HCT116 (cell line): ENCODE measurements around the gene LRP1B. TPM values are rescaled to one million over a fixed set of nuclear protein-coding genes. Genes with fewer than 3 reads are reported as not detected.

ENCODE experiments used
- ATAC-seq: fragments of 200-7000 bp; cut with Tn5 transposase; 2 replicates; pipeline ENCODE4 v1.9.1; 2020; ENCODE audit warnings: mild to moderate bottlenecking, moderate library complexity
- BruUV-seq: library from RNA; stranded (reverse); fragments of 400-500 nt; replicated peaks from 2 replicates; lab custom pipeline; 2021; lab: Mats Ljungman, UMichigan
- CTCF ChIA-PET: fragments of 300-600 bp; sonication (Branson Sonifier 250); formaldehyde crosslinking; loops from one replicate; lab custom pipeline; 2021; ENCODE audit warnings: antibody characterized with exemption; lab: Charles Lee
- POLR2A ChIA-PET: fragments of 300-600, 350-600 bp; sonication (Branson Sonifier 250); formaldehyde crosslinking; loops from one replicate; lab custom pipeline; 2021; ENCODE audit warnings: antibody characterized with exemption; lab: Charles Lee
- RAD21 ChIA-PET, 2 experiments: fragments of 300-600 bp; sonication (Branson Sonifier 250); formaldehyde crosslinking; loops; one replicate each; lab custom pipeline; 2023; ENCODE audit warnings: low total read pairs in 2 of 2; ENCODE audit not compliant: uncharacterized antibody in 2 of 2, unreplicated experiment in 2 of 2, low non-redundant PET in 1 of 2; lab: Charles Lee
- DNase-seq: peaks from one replicate; pipeline ENCODE4 v3.0.0-alpha.2; 2010; ENCODE audit warnings: low read depth, low spot score
- H2AFZ ChIP-seq: fragments of 200-600 bp; shearing (Covaris generic), sonication (generic); 2 replicates; pipeline ENCODE4 v1.6.1; 2017; ENCODE audit warnings: low read depth, mixed run types, mixed read lengths, antibody characterized with exemption, low read length; ENCODE audit not compliant: poor library complexity, severe bottlenecking
- H3K27ac ChIP-seq: 2 replicates; pipeline ENCODE4 v1.5.1; 2012; ENCODE audit warnings: low read depth, low read length
- H3K27me3 ChIP-seq: fragments of 200-600 bp; sonication (generic); 2 replicates; pipeline ENCODE4 v1.6.1; 2016; ENCODE audit warnings: mixed run types, low read length, mixed read lengths; ENCODE audit not compliant: insufficient read depth
- H3K36me3 ChIP-seq, 2 experiments: fragments of 200-500 bp in 1 of 2; fragments of 200-600 bp in 1 of 2; sonication (Bioruptor generic) in 1 of 2; sonication (generic) in 1 of 2; 2 replicates each; pipeline versions ENCODE4 v1.5.1 to v1.6.1; 2014 to 2016; ENCODE audit warnings: low read length in 2 of 2, inconsistent platforms in 1 of 2, mixed read lengths in 1 of 2, mixed run types in 1 of 2; ENCODE audit not compliant: insufficient read depth in 2 of 2, control insufficient read depth in 1 of 2
- H3K4me1 ChIP-seq, 2 experiments: fragments of 200-600 bp in 1 of 2; sonication (generic) in 1 of 2; 2 replicates each; pipeline versions ENCODE4 v1.5.1 to v1.6.1; 2012 to 2017; ENCODE audit warnings: low read length in 2 of 2, inconsistent platforms in 1 of 2, mild to moderate bottlenecking in 1 of 2, mixed read lengths in 1 of 2, mixed run types in 1 of 2, moderate library complexity in 1 of 2; ENCODE audit not compliant: insufficient read depth in 2 of 2, control insufficient read depth in 1 of 2
- H3K4me2 ChIP-seq: fragments of 200-600 bp; sonication (generic); 2 replicates; pipeline ENCODE4 v1.6.1; 2017; ENCODE audit warnings: mixed run types, low read length, mixed read lengths
- H3K4me3 ChIP-seq, 2 experiments: fragments of 200-600 bp in 1 of 2; sonication (generic) in 1 of 2; replicated peaks in 1 of 2; 2 replicates each; pipeline ENCODE4 v1.5.1; 2011 to 2016; ENCODE audit warnings: low read length in 2 of 2, control low read depth in 1 of 2, low read depth in 1 of 2, mild to moderate bottlenecking in 1 of 2, mixed read lengths in 1 of 2, mixed run types in 1 of 2
- H3K79me2 ChIP-seq: fragments of 200-600 bp; sonication (generic); 2 replicates; pipeline ENCODE4 v1.6.1; 2017; ENCODE audit warnings: mild to moderate bottlenecking, mixed run types, low read length, moderate library complexity, mixed read lengths; ENCODE audit not compliant: insufficient read depth
- H3K9ac ChIP-seq: fragments of 200-600 bp; sonication (generic); 2 replicates; pipeline ENCODE4 v1.6.1; 2016; ENCODE audit warnings: low read length, mixed read lengths
- H3K9me2 ChIP-seq: fragments of 200-600 bp; sonication (generic), shearing (Covaris generic); 2 replicates; pipeline ENCODE4 v1.6.1; 2017; ENCODE audit warnings: mixed run types, mild to moderate bottlenecking, moderate library complexity; ENCODE audit not compliant: insufficient read depth
- H3K9me3 ChIP-seq, 2 experiments: fragments of 200-500 bp in 1 of 2; fragments of 200-600 bp in 1 of 2; sonication (Bioruptor generic) in 1 of 2; sonication (generic) in 1 of 2; 2 replicates each; pipeline ENCODE4 v1.6.1; 2014 to 2017; ENCODE audit warnings: low read length in 2 of 2, mixed read lengths in 2 of 2, inconsistent platforms in 1 of 2, low read depth in 1 of 2, mild to moderate bottlenecking in 1 of 2, mixed run types in 1 of 2, moderate library complexity in 1 of 2; ENCODE audit not compliant: control insufficient read depth in 1 of 2, insufficient read depth in 1 of 2
- H4K20me1 ChIP-seq: fragments of 200-600 bp; sonication (generic), shearing (Covaris generic); 2 replicates; pipeline ENCODE4 v1.6.1; 2017; ENCODE audit warnings: mixed run types, mild to moderate bottlenecking, moderate library complexity; ENCODE audit not compliant: insufficient read depth
- ATF3 ChIP-seq: IDR thresholded peaks from 2 replicates; pipeline ENCODE4 v1.6.1; 2012
- CBX3 ChIP-seq: IDR thresholded peaks from 2 replicates; pipeline ENCODE4 v1.6.1; 2012; ENCODE audit warnings: low read depth
- CEBPB ChIP-seq: IDR thresholded peaks from 2 replicates; pipeline ENCODE4 v1.6.1; 2012; ENCODE audit warnings: low read depth
- EGR1 ChIP-seq: IDR thresholded peaks from 2 replicates; pipeline ENCODE4 v1.6.1; 2012; ENCODE audit warnings: low read depth
- EZH2 ChIP-seq: fragments of 200-600 bp; sonication (generic); IDR thresholded peaks from 2 replicates; pipeline ENCODE4 v1.6.1; 2017; ENCODE audit warnings: antibody characterized with exemption, mixed run types
- EZH2phosphoT487 ChIP-seq: fragments of 200-600 bp; IDR thresholded peaks from 2 replicates; pipeline ENCODE4 v1.6.1; 2018; ENCODE audit warnings: antibody characterized with exemption, borderline replicate concordance
- JUND ChIP-seq: IDR thresholded peaks from 2 replicates; pipeline ENCODE4 v1.6.1; 2012
- MAX ChIP-seq: IDR thresholded peaks from 2 replicates; pipeline ENCODE4 v1.6.1; 2012
- POLR2A ChIP-seq: IDR thresholded peaks from 2 replicates; pipeline ENCODE4 v1.7.0; 2011; ENCODE audit warnings: borderline replicate concordance; ENCODE audit not compliant: insufficient read depth, insufficient read length; ENCODE audit errors: extremely low read depth
- POLR2AphosphoS5 ChIP-seq: IDR thresholded peaks from 2 replicates; pipeline ENCODE4 v1.6.1; 2011; ENCODE audit warnings: mild to moderate bottlenecking, low read depth, low read length, moderate library complexity
- RAD21 ChIP-seq: IDR thresholded peaks from 2 replicates; pipeline ENCODE4 v1.6.1; 2012; ENCODE audit warnings: low read depth, mild to moderate bottlenecking
- REST ChIP-seq: IDR thresholded peaks from 2 replicates; pipeline ENCODE4 v1.6.1; 2012; ENCODE audit warnings: low read depth
- SIN3A ChIP-seq: IDR thresholded peaks from 2 replicates; pipeline ENCODE4 v1.6.1; 2012; ENCODE audit warnings: low read depth
- SP1 ChIP-seq: IDR thresholded peaks from 2 replicates; pipeline ENCODE4 v1.6.1; 2012; ENCODE audit warnings: low read depth
- SRF ChIP-seq: IDR thresholded peaks from 2 replicates; pipeline ENCODE4 v1.6.1; 2012; ENCODE audit warnings: low read depth
- TCF7L2 ChIP-seq: IDR thresholded peaks from 2 replicates; pipeline ENCODE4 v1.7.0; 2011; ENCODE audit warnings: borderline replicate concordance, inconsistent platforms; ENCODE audit not compliant: insufficient read depth, insufficient read length; ENCODE audit errors: extremely low read depth
- YY1 ChIP-seq: IDR thresholded peaks from 2 replicates; pipeline ENCODE4 v1.6.1; 2011; ENCODE audit warnings: low read length, low read depth, moderate library complexity, mild to moderate bottlenecking; ENCODE audit not compliant: insufficient replicate concordance; ENCODE audit errors: extremely low read depth
- ZFX ChIP-seq: fragments of 450-650 bp; IDR thresholded peaks from 2 replicates; pipeline ENCODE4 v1.6.1; 2017
- ZNF274 ChIP-seq: fragments of 200-500 bp; sonication (Bioruptor generic); IDR thresholded peaks from 2 replicates; pipeline ENCODE4 v1.6.1; 2014; ENCODE audit warnings: mild to moderate bottlenecking, low read depth, low read length, inconsistent platforms
- intact Hi-C: fragments of 100-400 bp; cut with micrococcal nuclease; formaldehyde crosslinking; loops from 2 replicates; pipeline ENCODE4 v1.10.0; 2022
- total RNA-seq: library from RNA; stranded (reverse); gene quantifications from one replicate; pipeline ENCODE4 v1.2.1, GENCODE V29; 2021; ENCODE audit not compliant: unreplicated experiment
- TF ChIP-seq, protein P1 (sequence below), 3 experiments: fragments of 200-600 bp in 1 of 3; sonication (generic) in 1 of 3; IDR thresholded peaks in 2 of 3; conservative IDR thresholded peaks in 1 of 3; 2 replicates each; pipeline ENCODE4 v1.5.1; 2012 to 2017; ENCODE audit warnings: low read depth in 2 of 3, low read length in 2 of 3, antibody characterized with exemption in 1 of 3, borderline replicate concordance in 1 of 3, control low read depth in 1 of 3, mild to moderate bottlenecking in 1 of 3, mixed read lengths in 1 of 3, mixed run types in 1 of 3, moderate library complexity in 1 of 3; ENCODE audit not compliant: insufficient read depth in 1 of 3

LRP1B gene
- total RNA-seq, 1 experiment from 2014 or later = 0.34 TPM

- Histone ChIP-seq H4K20me1 (no peaks in the 10 kb centered on the region), H3K36me3 (no peaks in the 10 kb centered on the region), H3K27me3 (no peaks in the 10 kb centered on the region), H3K4me2 (no peak overlapping the region), H2AFZ (no peak overlapping the region), H3K9me3 (no peaks in the 10 kb centered on the region), H3K4me3 (no peak overlapping the region), H3K9ac (no peak overlapping the region), H3K79me2 (no peaks in the 10 kb centered on the region), H3K4me1 (no peaks in the 10 kb centered on the region), H3K9me2 (no peaks in the 10 kb centered on the region), H3K27ac (no peak overlapping the region)
- ChIA-PET CTCF (no interaction called here), RAD21 (no interaction called here), POLR2A (no interaction called here)
- intact Hi-C loops = no loop called here
- no TSS peak for BruUV-seq
- DNase-seq (no peak), ATAC-seq (no peak)
- TF ChIP-seq POLR2AphosphoS5 (no peak), POLR2A (no peak), EZH2 (no peak), YY1 (no peak), ZNF274 (no peak), ATF3 (no peak), SP1 (no peak), SRF (no peak), CEBPB (no peak), SIN3A (no peak), RAD21 (no peak), TCF7L2 (no peak), EZH2phosphoT487 (no peak), CBX3 (no peak), JUND (no peak), ZFX (no peak), REST (no peak), EGR1 (no peak), MAX (no peak)
- TF ChIP-seq, protein P1, sequence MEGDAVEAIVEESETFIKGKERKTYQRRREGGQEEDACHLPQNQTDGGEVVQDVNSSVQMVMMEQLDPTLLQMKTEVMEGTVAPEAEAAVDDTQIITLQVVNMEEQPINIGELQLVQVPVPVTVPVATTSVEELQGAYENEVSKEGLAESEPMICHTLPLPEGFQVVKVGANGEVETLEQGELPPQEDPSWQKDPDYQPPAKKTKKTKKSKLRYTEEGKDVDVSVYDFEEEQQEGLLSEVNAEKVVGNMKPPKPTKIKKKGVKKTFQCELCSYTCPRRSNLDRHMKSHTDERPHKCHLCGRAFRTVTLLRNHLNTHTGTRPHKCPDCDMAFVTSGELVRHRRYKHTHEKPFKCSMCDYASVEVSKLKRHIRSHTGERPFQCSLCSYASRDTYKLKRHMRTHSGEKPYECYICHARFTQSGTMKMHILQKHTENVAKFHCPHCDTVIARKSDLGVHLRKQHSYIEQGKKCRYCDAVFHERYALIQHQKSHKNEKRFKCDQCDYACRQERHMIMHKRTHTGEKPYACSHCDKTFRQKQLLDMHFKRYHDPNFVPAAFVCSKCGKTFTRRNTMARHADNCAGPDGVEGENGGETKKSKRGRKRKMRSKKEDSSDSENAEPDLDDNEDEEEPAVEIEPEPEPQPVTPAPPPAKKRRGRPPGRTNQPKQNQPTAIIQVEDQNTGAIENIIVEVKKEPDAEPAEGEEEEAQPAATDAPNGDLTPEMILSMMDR (IDR thresholded peaks at IDR 0.05 in 2 of 3, conservative IDR thresholded peaks at IDR 0.05 in 1 of 3; ENCODE audit: borderline replicate concordance in 1 of 3, insufficient read depth in 1 of 3, low read depth in 2 of 3, low read length in 2 of 3) = no peak
Observed at GRCh38 chr2:141348481-141348880, 782.3 kb downstream of the LRP1B start.
